ENCODE results near the gene PTPRA. TPM values are rescaled to one million over a fixed set of nuclear protein-coding genes. Genes with fewer than 3 reads are reported as not detected.

Gene PTPRA
- total and polyA plus RNA-seq, 2 of the 8 experiments (the other 6 are each of a cell fraction or from before 2014, with no cell fraction given) = 47.7 to 51.3 TPM

DNA sequence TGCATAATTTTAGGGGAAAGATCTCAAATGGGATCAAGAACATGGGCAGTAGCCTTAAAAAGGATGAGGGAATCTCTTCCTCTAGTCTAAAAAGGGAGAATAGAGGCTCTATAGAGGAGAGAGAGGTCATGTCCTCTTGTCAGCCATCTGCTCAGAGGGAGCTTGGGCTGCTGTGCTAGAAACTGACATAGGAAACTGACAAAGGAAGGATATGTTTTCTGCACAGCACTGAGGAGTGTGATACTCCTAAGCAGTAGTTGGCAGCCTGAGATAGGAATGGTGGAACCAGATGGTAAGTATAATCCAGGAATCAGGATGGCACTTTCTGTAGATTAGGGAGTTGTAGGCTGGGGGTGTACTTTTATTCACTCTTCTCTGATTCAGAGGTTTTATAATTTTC, 59.2 kb downstream of the PTPRA start:
- Histone ChIP-seq H3K23ac (ENCODE audit: insufficient read length) (no peak overlapping the region), H2AK5ac (ENCODE audit: low read depth, low read length) (no peak overlapping the region), H2BK20ac (ENCODE audit: low read length) (no peak overlapping the region), H3K79me2 (ENCODE audit: control insufficient read depth in 1 of 2, insufficient read depth in 2 of 2, low read length in 2 of 2) (no peaks in the 10 kb centered on the region; a peak in 2 of 4 replicates), H2BK120ac (replicated peaks; ENCODE audit: low read depth, low read length) (no peak overlapping the region), H2BK12ac (ENCODE audit: low read depth, low read length) (no peak overlapping the region), H3K27me3 (replicated peaks in 1 of 4; ENCODE audit: control insufficient read depth in 3 of 4, extremely low read depth in 1 of 4, insufficient read depth in 3 of 4, low read length in 3 of 4) (no peaks in the 10 kb centered on the region), H4K91ac (replicated peaks; ENCODE audit: insufficient read length, low read length) (no peak overlapping the region), H3K56ac (replicated peaks; ENCODE audit: insufficient read length, low read depth, low read length) (no peak overlapping the region), H3K27ac (ENCODE audit: low read depth, low read length) (no peak overlapping the region), H3K79me1 (ENCODE audit: low read depth, low read length) (no peaks in the 10 kb centered on the region), H3K4me1 (replicated peaks in 1 of 4; ENCODE audit: control insufficient read depth in 3 of 4, insufficient read depth in 4 of 4, low read length in 3 of 4) (no peaks in the 10 kb centered on the region), H3K36me3 (ENCODE audit: control insufficient read depth in 2 of 4, insufficient read depth in 4 of 4, low read length in 3 of 4) (peaks cover 0 to 2% (median 0%) of the 10 kb centered on the region in 4 experiments; a peak in 1 of 8 replicates), H3K23me2 (ENCODE audit: low read depth, low read length) (no peaks in the 10 kb centered on the region), H2AFZ (ENCODE audit: low read length) (no peak overlapping the region), H4K20me1 (replicated peaks in 1 of 2; ENCODE audit: control insufficient read depth in 1 of 2, insufficient read depth in 2 of 2, low read length in 2 of 2) (no peaks in the 10 kb centered on the region), H2BK5ac (ENCODE audit: low read depth, low read length) (no peak overlapping the region), H2BK15ac (ENCODE audit: low read length) (no peak overlapping the region), H4K5ac (ENCODE audit: insufficient read length, low read depth, low read length) (no peak overlapping the region), H3K4ac (replicated peaks; ENCODE audit: insufficient read length, low read depth, low read length) (no peak overlapping the region), H3K9me3 (ENCODE audit: insufficient read depth in 2 of 2, low read depth in 1 of 2, low read length in 1 of 2) (no peaks in the 10 kb centered on the region), H3K4me3 (ENCODE audit: extremely low read depth in 1 of 4, insufficient read depth in 2 of 4, low read depth in 3 of 4, low read length in 4 of 4) (no peak overlapping the region), H3K14ac (ENCODE audit: insufficient read length) (no peak overlapping the region), H3K9ac (replicated peaks in 1 of 4; ENCODE audit: extremely low read depth in 1 of 4, low read depth in 3 of 4, low read length in 3 of 4) (no peak overlapping the region), H3K18ac (ENCODE audit: extremely low read depth, low read length) (no peak overlapping the region), H3K4me2 (ENCODE audit: insufficient read depth in 1 of 2, low read depth in 2 of 2, low read length in 2 of 2) (no peak overlapping the region), H4K8ac (ENCODE audit: extremely low read depth, insufficient read depth, low read length) (no peak overlapping the region)
- POLR2A ChIA-PET (ENCODE audit: partially characterized antibody) = interaction anchor here (0.9 kb wide), 1 partner anchor 14 kb away, joined by 3 read pairs; no protein-coding TSS in a partner anchor
- no peak for DNase-seq (ENCODE audit: low read depth in 1 of 2, low spot score in 2 of 2)
- no peak for TF ChIP-seq TAF1 (IDR thresholded peaks at IDR 0.05; ENCODE audit: low read depth, low read length)
- TF ChIP-seq TBP (IDR thresholded peaks at IDR 0.05; ENCODE audit: low read depth, low read length) = no peak
- no peak for TF ChIP-seq POU5F1 (IDR thresholded peaks at IDR 0.05; ENCODE audit: low read depth, low read length)
- no peak for TF ChIP-seq KDM5A (IDR thresholded peaks at IDR 0.05; ENCODE audit: low read length)
- CTCF ChIA-PET (ENCODE audit: partially characterized antibody) = interaction anchor here (1.2 to 2.6 kb wide), 2 partner anchors 9 to 67 kb away, joined by 3 to 8 read pairs; no protein-coding TSS in a partner anchor
- FAIRE-seq = no peak
